Activated naive CD8-positive, alpha-beta T cell treated with anti-CD3 and anti-CD28 coated beads for 36 hours (primary cell): ENCODE data around the gene SMIM13. TPM values are rescaled to one million over a fixed set of nuclear protein-coding genes. Genes with fewer than 3 reads are reported as not detected.
A peak's percentile ranks its signal among the peaks of the same experiment; 100 is the strongest.
"Not testable (repeated sequence)": the region's sequence is repeated elsewhere in the genome, so short reads cannot be mapped to it uniquely, and the experiment has no call there.

Source experiments
- DNase-seq: peaks from one replicate; pipeline ENCODE4 v3.0.0; 2021
- H3K27ac Mint-ChIP-seq: one replicate; pipeline ENCODE4 v1.8.0; 2022; ENCODE audit warnings: mild to moderate bottlenecking, moderate library complexity, mixed read lengths
- H3K27me3 Mint-ChIP-seq: one replicate; pipeline ENCODE4 v1.8.0; 2022; ENCODE audit warnings: mild to moderate bottlenecking, mixed read lengths
- H3K36me3 Mint-ChIP-seq: one replicate; pipeline ENCODE4 v1.8.0; 2021; ENCODE audit warnings: mild to moderate bottlenecking, mixed read lengths
- H3K4me1 Mint-ChIP-seq: one replicate; pipeline ENCODE4 v1.8.0; 2021; ENCODE audit warnings: mixed read lengths
- H3K4me3 Mint-ChIP-seq: one replicate; pipeline ENCODE4 v1.8.0; 2022; ENCODE audit warnings: mild to moderate bottlenecking, moderate library complexity, mixed read lengths
- H3K9me3 Mint-ChIP-seq: one replicate; pipeline ENCODE4 v1.8.0; 2022; ENCODE audit warnings: mixed read lengths
- total RNA-seq, 2 experiments: library from RNA; stranded (reverse); gene quantifications; one replicate each; pipeline ENCODE4 v1.2.3, GENCODE V29; 2021

SMIM13 gene
- total RNA-seq, 2 experiments from 2014 or later: 15.2 to 15.9 TPM

- Mint-ChIP-seq H3K9me3 (no peaks in the 10 kb centered on the region), H3K4me3 (no peak overlapping the region), H3K27ac (no peak overlapping the region), H3K27me3 (peaks cover 4% of the 10 kb centered on the region), H3K36me3 (no peaks in the 10 kb centered on the region), H3K4me1 (no peaks in the 10 kb centered on the region)
- DNase-seq: no peak
These were observed 26.3 kb upstream of the SMIM13 start for GRCh38 chr6:11067348-11067747.

- no peak for DNase-seq
- Mint-ChIP-seq H3K27ac (no peak overlapping the region), H3K27me3 (no peaks in the 10 kb centered on the region), H3K4me1 (no peaks in the 10 kb centered on the region), H3K4me3 (no peak overlapping the region), H3K36me3 (no peaks in the 10 kb centered on the region), H3K9me3 (no peaks in the 10 kb centered on the region)
These were observed 23.9 kb upstream of the SMIM13 start for GRCh38 chr6:11069760-11070159.

- no peak overlapping the region for H3K4me3 Mint-ChIP-seq
- no peak for DNase-seq
- H3K27ac Mint-ChIP-seq: no peak overlapping the region
- no peaks in the 10 kb centered on the region for H3K27me3 Mint-ChIP-seq
- no peaks in the 10 kb centered on the region for H3K4me1 Mint-ChIP-seq
- no peaks in the 10 kb centered on the region for H3K36me3 Mint-ChIP-seq
- no peaks in the 10 kb centered on the region for H3K9me3 Mint-ChIP-seq
These were observed 21.5 kb upstream of the SMIM13 start for GRCh38 chr6:11072101-11072500.

- H3K9me3 Mint-ChIP-seq: no peaks in the 10 kb centered on the region
- no peak overlapping the region for H3K4me3 Mint-ChIP-seq
- no peak for DNase-seq
- H3K27me3 Mint-ChIP-seq: no peaks in the 10 kb centered on the region
- no peak overlapping the region for H3K27ac Mint-ChIP-seq
- H3K4me1 Mint-ChIP-seq: no peaks in the 10 kb centered on the region
- no peaks in the 10 kb centered on the region for H3K36me3 Mint-ChIP-seq
These were observed 17.1 kb upstream of the SMIM13 start for GRCh38 chr6:11076540-11076939.

GRCh38 chr6:11078266-11078665, 15.4 kb upstream of the SMIM13 start:
- no peak for DNase-seq
- Mint-ChIP-seq H3K4me3 (no peak overlapping the region), H3K9me3 (no peaks in the 10 kb centered on the region), H3K36me3 (no peaks in the 10 kb centered on the region), H3K4me1 (no peaks in the 10 kb centered on the region), H3K27ac (no peak overlapping the region), H3K27me3 (no peaks in the 10 kb centered on the region)

- Mint-ChIP-seq H3K4me3 (no peak overlapping the region), H3K9me3 (no peaks in the 10 kb centered on the region), H3K27ac (no peak overlapping the region), H3K36me3 (no peaks in the 10 kb centered on the region), H3K4me1 (no peaks in the 10 kb centered on the region), H3K27me3 (peaks cover 5% of the 10 kb centered on the region)
- DNase-seq: no peak
These were observed 13.3 kb upstream of the SMIM13 start for GRCh38 chr6:11080296-11080695.

- H3K4me3 Mint-ChIP-seq: no peak overlapping the region
- H3K27ac Mint-ChIP-seq: no peak overlapping the region
- no peaks in the 10 kb centered on the region for H3K9me3 Mint-ChIP-seq
- no peaks in the 10 kb centered on the region for H3K4me1 Mint-ChIP-seq
- DNase-seq: no peak
- H3K27me3 Mint-ChIP-seq: peaks cover 5% of the 10 kb centered on the region
- no peaks in the 10 kb centered on the region for H3K36me3 Mint-ChIP-seq
These were observed 10.1 kb upstream of the SMIM13 start for GRCh38 chr6:11083491-11083890.

GRCh38 chr6:11083956-11084355, 9.7 kb upstream of the SMIM13 start:
- Mint-ChIP-seq H3K36me3 (no peaks in the 10 kb centered on the region), H3K4me3 (no peak overlapping the region), H3K27ac (no peak overlapping the region), H3K4me1 (no peaks in the 10 kb centered on the region), H3K27me3 (peaks cover 5% of the 10 kb centered on the region), H3K9me3 (no peaks in the 10 kb centered on the region)
- no peak for DNase-seq

GRCh38 chr6:11085758-11086435, 7.7 kb upstream of the SMIM13 start:
- Mint-ChIP-seq H3K36me3 (no peaks in the 10 kb centered on the region), H3K4me3 (no peak overlapping the region), H3K27ac (no peak overlapping the region), H3K4me1 (no peaks in the 10 kb centered on the region), H3K9me3 (no peaks in the 10 kb centered on the region), H3K27me3 (peaks cover 5% of the 10 kb centered on the region)
- no peak for DNase-seq

GRCh38 chr6:11087141-11087812, 6.4 kb upstream of the SMIM13 start:
- DNase-seq, H3K4me3 Mint-ChIP-seq, H3K9me3 Mint-ChIP-seq, H3K36me3 Mint-ChIP-seq, H3K27ac Mint-ChIP-seq, H3K27me3 Mint-ChIP-seq, H3K4me1 Mint-ChIP-seq: not testable (repeated sequence)

- H3K27me3 Mint-ChIP-seq: peaks cover 1% of the 10 kb centered on the region
- H3K27ac Mint-ChIP-seq: no peak overlapping the region
- DNase-seq: no peak
- H3K4me1 Mint-ChIP-seq: peaks cover 9% of the 10 kb centered on the region
- H3K4me3 Mint-ChIP-seq: no peak overlapping the region
- H3K36me3 Mint-ChIP-seq: peaks cover 2% of the 10 kb centered on the region
- H3K9me3 Mint-ChIP-seq: no peaks in the 10 kb centered on the region
These were observed 3.9 kb upstream of the SMIM13 start for GRCh38 chr6:11089695-11090094.

GRCh38 chr6:11091141-11091540, 2.5 kb upstream of the SMIM13 start:
- not testable (repeated sequence) for H3K27ac Mint-ChIP-seq, DNase-seq, H3K4me3 Mint-ChIP-seq, H3K36me3 Mint-ChIP-seq, H3K27me3 Mint-ChIP-seq, H3K9me3 Mint-ChIP-seq
- peaks cover 21% of the 10 kb centered on the region for H3K4me1 Mint-ChIP-seq

GRCh38 chr6:11092668-11093375, 812 bp upstream of the SMIM13 start:
- H3K4me3 Mint-ChIP-seq: peak overlapping the region; percentile 94
- H3K36me3 Mint-ChIP-seq: peaks cover 9% of the 10 kb centered on the region
- peak overlapping the region; percentile 96 for H3K27ac Mint-ChIP-seq
- no peaks in the 10 kb centered on the region for H3K27me3 Mint-ChIP-seq
- H3K4me1 Mint-ChIP-seq: peaks cover 23% of the 10 kb centered on the region
- DNase-seq: peak; percentile 23
- no peaks in the 10 kb centered on the region for H3K9me3 Mint-ChIP-seq

- Mint-ChIP-seq H3K27ac (peak overlapping the region; percentile 96), H3K36me3 (peaks cover 12% of the 10 kb centered on the region), H3K9me3 (no peaks in the 10 kb centered on the region), H3K27me3 (no peaks in the 10 kb centered on the region), H3K4me3 (peak overlapping the region; percentile 94), H3K4me1 (peaks cover 23% of the 10 kb centered on the region)
- DNase-seq: no peak
These were observed 333 bp upstream of the SMIM13 start for GRCh38 chr6:11093376-11093625.

- Mint-ChIP-seq H3K4me3 (peak overlapping the region; percentile 86), H3K27ac (peak overlapping the region; percentile 92), H3K9me3 (no peaks in the 10 kb centered on the region), H3K4me1 (peaks cover 23% of the 10 kb centered on the region), H3K36me3 (peaks cover 22% of the 10 kb centered on the region), H3K27me3 (no peaks in the 10 kb centered on the region)
- peak; percentile 60 for DNase-seq
These were observed 797 bp downstream of the SMIM13 start for GRCh38 chr6:11094411-11094851.

- peak overlapping the region; percentile 86 for H3K4me3 Mint-ChIP-seq
- H3K27ac Mint-ChIP-seq: peak overlapping the region; percentile 92
- H3K9me3 Mint-ChIP-seq: no peaks in the 10 kb centered on the region
- H3K36me3 Mint-ChIP-seq: peaks cover 27% of the 10 kb centered on the region
- H3K4me1 Mint-ChIP-seq: peaks cover 23% of the 10 kb centered on the region
- no peaks in the 10 kb centered on the region for H3K27me3 Mint-ChIP-seq
- DNase-seq: no peak
These were observed 1.3 kb downstream of the SMIM13 start for GRCh38 chr6:11094941-11095340.
